Esophagus muscularis mucosa (tissue), 4 donors: Measurements from ENCODE around the gene GMDS.

Experiments
- EP300 ChIP-seq: sonication (generic); formaldehyde crosslinking; IDR thresholded peaks from one replicate; pipeline ENCODE4 v1.6.1; 2017; ENCODE audit warnings: antibody characterized with exemption
- POLR2A ChIP-seq: fragments of 450-650 bp; IDR thresholded peaks from one replicate; pipeline ENCODE4 v1.6.1; 2017; ENCODE audit warnings: antibody characterized with exemption, moderate library complexity, mild to moderate bottlenecking, low read depth
- POLR2AphosphoS5 ChIP-seq, 2 donors: sonication (generic); formaldehyde crosslinking; IDR thresholded peaks; one replicate each; pipeline ENCODE4 v1.6.1; 2017; ENCODE audit warnings: antibody characterized with exemption in 2 of 2
- TF ChIP-seq, protein P1 (sequence below), 3 experiments: fragments of 200-600 bp in 2 of 3; fragments of 450-650 bp in 1 of 3; sonication (generic) in 2 of 3; IDR thresholded peaks; one replicate each; pipeline ENCODE4 v1.5.1; 2017 to 2019; ENCODE audit warnings: antibody characterized with exemption in 3 of 3, mild to moderate bottlenecking in 2 of 3, moderate library complexity in 1 of 3

DNA sequence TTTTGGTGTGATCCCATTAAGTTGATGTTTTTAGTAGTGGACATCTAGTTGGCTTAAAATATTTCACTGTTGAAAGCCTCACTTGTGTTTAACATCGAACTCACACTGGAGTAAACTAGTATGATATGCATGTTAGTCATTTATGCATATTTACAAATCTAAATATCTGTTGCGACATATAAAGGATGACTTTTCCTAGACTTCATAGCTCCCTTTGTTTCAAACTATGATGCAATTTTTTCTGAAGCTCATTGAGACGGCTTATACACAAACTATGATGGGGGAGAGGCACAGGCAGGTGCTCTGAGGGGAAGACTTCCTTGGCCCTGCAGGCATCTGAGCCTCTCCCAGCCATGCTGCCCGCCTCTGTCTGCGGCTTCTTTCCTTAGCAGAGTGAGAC is 647.5 kb downstream of the GMDS start:
- TF ChIP-seq, protein P1, sequence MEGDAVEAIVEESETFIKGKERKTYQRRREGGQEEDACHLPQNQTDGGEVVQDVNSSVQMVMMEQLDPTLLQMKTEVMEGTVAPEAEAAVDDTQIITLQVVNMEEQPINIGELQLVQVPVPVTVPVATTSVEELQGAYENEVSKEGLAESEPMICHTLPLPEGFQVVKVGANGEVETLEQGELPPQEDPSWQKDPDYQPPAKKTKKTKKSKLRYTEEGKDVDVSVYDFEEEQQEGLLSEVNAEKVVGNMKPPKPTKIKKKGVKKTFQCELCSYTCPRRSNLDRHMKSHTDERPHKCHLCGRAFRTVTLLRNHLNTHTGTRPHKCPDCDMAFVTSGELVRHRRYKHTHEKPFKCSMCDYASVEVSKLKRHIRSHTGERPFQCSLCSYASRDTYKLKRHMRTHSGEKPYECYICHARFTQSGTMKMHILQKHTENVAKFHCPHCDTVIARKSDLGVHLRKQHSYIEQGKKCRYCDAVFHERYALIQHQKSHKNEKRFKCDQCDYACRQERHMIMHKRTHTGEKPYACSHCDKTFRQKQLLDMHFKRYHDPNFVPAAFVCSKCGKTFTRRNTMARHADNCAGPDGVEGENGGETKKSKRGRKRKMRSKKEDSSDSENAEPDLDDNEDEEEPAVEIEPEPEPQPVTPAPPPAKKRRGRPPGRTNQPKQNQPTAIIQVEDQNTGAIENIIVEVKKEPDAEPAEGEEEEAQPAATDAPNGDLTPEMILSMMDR (IDR thresholded peaks at IDR 0.05), result no peak
- no peak for TF ChIP-seq POLR2AphosphoS5 (IDR thresholded peaks at IDR 0.05)
- no peak for TF ChIP-seq EP300
- TF ChIP-seq POLR2A, result no peak
